Measurements from ENCODE around the gene HES3. TPM values are rescaled to one million over a fixed set of nuclear protein-coding genes. Genes with fewer than 3 reads are reported as not detected.

Gene HES3
- total RNA-seq, 2 experiments from 2014 or later = not detected

DNA sequence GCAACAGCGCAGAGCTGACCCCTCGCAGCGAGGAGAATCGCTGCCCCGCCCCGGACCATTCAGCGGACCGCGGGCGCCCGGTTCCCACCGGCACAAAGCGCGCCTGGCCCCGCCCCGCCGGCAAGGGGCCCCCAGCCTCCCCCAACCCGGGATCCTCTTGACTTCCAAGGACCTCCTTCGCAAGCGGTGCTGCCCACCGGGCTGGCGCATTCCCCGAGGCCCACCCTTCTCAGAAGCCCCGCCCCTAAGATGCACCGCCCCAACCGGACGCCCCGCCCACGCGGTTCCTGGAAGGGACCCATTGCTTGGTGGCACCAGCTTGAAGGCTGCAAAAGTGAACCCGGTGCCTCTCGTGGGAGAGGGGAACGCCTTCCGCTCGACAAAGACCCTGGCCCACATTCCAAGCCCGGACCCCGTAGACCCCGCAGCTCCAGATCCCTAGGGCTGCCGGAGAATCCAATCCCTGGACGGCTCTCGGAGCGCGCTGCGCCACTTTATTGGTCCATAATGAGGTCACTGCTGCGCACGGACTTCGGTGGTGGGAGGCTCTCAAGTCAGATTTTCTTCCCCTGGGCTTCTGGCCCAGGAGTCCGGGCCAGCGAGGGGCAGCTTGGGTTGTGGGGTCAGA, 2.0 kb downstream of the HES3 start:
- Histone ChIP-seq H4K20me1 (ENCODE audit: insufficient read depth, low read length) (no peaks in the 10 kb centered on the region), H3K36me3 (ENCODE audit: insufficient read depth, low read length) (no peaks in the 10 kb centered on the region), H3K9me2 (ENCODE audit: insufficient read depth, low read length) (no peaks in the 10 kb centered on the region), H3K79me2 (ENCODE audit: insufficient read depth, low read depth, low read length) (no peaks in the 10 kb centered on the region), H2AFZ (ENCODE audit: low read length) (no peak overlapping the region), H3K27ac (ENCODE audit: low read depth, low read length, poor library complexity, severe bottlenecking) (no peak overlapping the region), H3K4me2 (ENCODE audit: low read length) (no peak overlapping the region), H3K4me1 (ENCODE audit: insufficient read depth, low read length, poor library complexity, severe bottlenecking) (no peaks in the 10 kb centered on the region), H3K4me3 (ENCODE audit: low read depth, low read length, poor library complexity, severe bottlenecking) (no peak overlapping the region), H3K9me3 (ENCODE audit: low read length) (no peaks in the 10 kb centered on the region)
- intact Hi-C loops (cut with micrococcal nuclease; ENCODE audit: unreplicated experiment) = loop anchor here (1.0 to 10.0 kb wide), 5 partner anchors 97 to 189 kb away; no protein-coding TSS in a partner anchor
- ChIA-PET CTCF (ENCODE audit: unreplicated experiment) (interaction anchor here (1.3 kb wide), 1 partner anchor 157 kb away, joined by 3 read pairs; no protein-coding TSS in a partner anchor), POLR2A (no interaction called here)
- no peak for TF ChIP-seq EZH2phosphoT487 (IDR thresholded peaks at IDR 0.05; ENCODE audit: borderline replicate concordance, low read depth, low read length)
- TF ChIP-seq, protein P1, sequence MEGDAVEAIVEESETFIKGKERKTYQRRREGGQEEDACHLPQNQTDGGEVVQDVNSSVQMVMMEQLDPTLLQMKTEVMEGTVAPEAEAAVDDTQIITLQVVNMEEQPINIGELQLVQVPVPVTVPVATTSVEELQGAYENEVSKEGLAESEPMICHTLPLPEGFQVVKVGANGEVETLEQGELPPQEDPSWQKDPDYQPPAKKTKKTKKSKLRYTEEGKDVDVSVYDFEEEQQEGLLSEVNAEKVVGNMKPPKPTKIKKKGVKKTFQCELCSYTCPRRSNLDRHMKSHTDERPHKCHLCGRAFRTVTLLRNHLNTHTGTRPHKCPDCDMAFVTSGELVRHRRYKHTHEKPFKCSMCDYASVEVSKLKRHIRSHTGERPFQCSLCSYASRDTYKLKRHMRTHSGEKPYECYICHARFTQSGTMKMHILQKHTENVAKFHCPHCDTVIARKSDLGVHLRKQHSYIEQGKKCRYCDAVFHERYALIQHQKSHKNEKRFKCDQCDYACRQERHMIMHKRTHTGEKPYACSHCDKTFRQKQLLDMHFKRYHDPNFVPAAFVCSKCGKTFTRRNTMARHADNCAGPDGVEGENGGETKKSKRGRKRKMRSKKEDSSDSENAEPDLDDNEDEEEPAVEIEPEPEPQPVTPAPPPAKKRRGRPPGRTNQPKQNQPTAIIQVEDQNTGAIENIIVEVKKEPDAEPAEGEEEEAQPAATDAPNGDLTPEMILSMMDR (conservative IDR thresholded peaks at IDR 0.05; ENCODE audit: low read length) = no peak
- BruUV-seq (replicated peaks) = no TSS peak
- DNase-seq (ENCODE audit: low spot score) = peak; percentile 29

DNA sequence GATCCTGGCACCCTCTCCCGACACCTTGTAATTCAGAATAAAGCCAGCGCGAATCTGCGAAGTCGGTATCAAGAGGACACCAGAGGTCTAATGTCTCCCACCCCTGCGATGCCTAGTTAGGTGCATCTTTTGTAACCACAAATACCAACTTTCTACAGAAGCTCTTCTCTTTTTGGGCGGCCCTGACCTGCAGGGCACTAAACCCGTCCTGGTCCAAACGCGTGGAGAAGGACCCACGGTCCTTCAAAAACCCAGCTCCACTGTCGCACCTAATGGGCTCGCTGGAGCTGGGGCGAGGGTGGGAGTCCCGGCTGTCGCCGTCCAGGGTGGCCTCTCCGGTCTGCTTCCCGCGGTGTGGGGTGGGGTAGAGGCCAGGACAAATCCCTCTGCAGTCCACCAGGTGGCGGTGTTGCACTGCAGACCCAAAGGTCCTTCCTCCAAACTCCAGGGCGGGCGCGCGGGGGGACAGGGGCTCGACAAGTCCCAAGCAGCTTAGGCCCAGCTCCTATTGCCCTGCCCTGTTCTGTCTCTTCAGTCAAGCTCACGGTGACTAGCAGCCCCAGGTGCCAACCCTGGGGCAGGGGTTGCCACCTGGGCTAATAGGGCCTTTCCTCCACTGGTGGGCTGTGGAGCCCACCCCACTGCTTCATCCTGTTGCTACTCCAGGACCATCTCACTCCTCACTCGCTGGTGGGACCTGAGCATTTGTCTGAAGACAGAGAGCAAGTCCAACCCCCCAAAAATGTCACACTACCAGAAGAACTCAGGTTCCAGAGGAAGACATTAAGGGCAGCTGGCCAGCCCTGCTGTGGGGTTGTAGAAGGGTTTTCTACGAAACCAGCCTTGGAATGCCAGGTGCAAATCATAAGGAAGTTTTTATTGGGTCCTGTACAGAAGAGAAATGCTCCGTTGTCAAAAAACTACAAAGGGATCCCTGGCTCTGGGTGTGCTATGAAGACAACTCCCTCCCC, 2.8 kb downstream of the HES3 start:
- DNase-seq (ENCODE audit: low spot score) = peak; percentile 67
- Histone ChIP-seq H3K4me3 (ENCODE audit: low read depth, low read length, poor library complexity, severe bottlenecking) (no peak overlapping the region), H3K9me2 (ENCODE audit: insufficient read depth, low read length) (no peaks in the 10 kb centered on the region), H3K4me1 (ENCODE audit: insufficient read depth, low read length, poor library complexity, severe bottlenecking) (no peaks in the 10 kb centered on the region), H4K20me1 (ENCODE audit: insufficient read depth, low read length) (no peaks in the 10 kb centered on the region), H3K4me2 (ENCODE audit: low read length) (no peak overlapping the region), H3K36me3 (ENCODE audit: insufficient read depth, low read length) (no peaks in the 10 kb centered on the region), H2AFZ (ENCODE audit: low read length) (no peak overlapping the region), H3K9me3 (ENCODE audit: low read length) (no peaks in the 10 kb centered on the region), H3K27ac (ENCODE audit: low read depth, low read length, poor library complexity, severe bottlenecking) (no peak overlapping the region), H3K79me2 (ENCODE audit: insufficient read depth, low read depth, low read length) (no peaks in the 10 kb centered on the region)
- BruUV-seq (replicated peaks) = no TSS peak
- intact Hi-C loops (cut with micrococcal nuclease; ENCODE audit: unreplicated experiment) = loop anchor here (1.0 to 10.0 kb wide), 5 partner anchors 97 to 188 kb away; no protein-coding TSS in a partner anchor
- ChIA-PET POLR2A (interaction anchor here (0.6 kb wide), 1 partner anchor 166 kb away, joined by 3 read pairs; no protein-coding TSS in a partner anchor), CTCF (ENCODE audit: unreplicated experiment) (interaction anchor here (1.1 to 1.3 kb wide), 2 partner anchors 10 to 156 kb away, joined by 3 read pairs; no protein-coding TSS in a partner anchor)
- TF ChIP-seq, protein P1 (conservative IDR thresholded peaks at IDR 0.05; ENCODE audit: low read length) = peak; percentile 89
- TF ChIP-seq EZH2phosphoT487 (IDR thresholded peaks at IDR 0.05; ENCODE audit: borderline replicate concordance, low read depth, low read length) = no peak
